Embryonic facial prominence (tissue), 1 donor: ENCODE results near the gene KRT81.
"Not testable (repeated sequence)": the region's sequence is repeated elsewhere in the genome, so short reads cannot be mapped to it uniquely, and the experiment has no call there.

ENCODE experiments used
- DNase-seq: peaks from one replicate; pipeline ENCODE4 v3.0.0-alpha.2; 2016; ENCODE audit errors: extremely low spot score

KRT81 gene

GRCh38 chr12:52296572-52297215 lies 5.4 kb upstream of the KRT81 start:
- no peak for DNase-seq

- DNase-seq = no peak
Observed at GRCh38 chr12:52295663-52296062, 4.3 kb upstream of the KRT81 start.

DNA sequence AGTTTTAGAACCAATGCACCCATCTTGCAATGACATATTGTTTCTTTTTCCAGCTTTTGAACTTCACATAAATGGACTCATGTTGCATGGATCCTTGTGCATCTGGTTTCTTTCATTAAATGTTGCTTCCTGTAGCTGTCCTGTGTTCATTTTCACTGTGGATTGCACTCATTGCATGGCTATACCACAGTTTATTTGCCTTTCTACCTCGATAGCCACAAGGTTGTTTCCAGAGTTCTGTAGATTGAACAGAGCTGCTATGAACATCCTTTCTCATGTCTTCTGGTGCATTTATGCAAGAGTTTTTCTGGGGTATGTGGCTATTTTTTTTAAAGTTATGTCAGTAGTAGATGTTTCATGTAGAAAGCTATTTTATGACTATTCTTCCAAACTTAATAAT lies 3.5 kb upstream of the KRT81 start:
- no peak for DNase-seq

- no peak for DNase-seq
Observed at GRCh38 chr12:52293926-52294325, 2.6 kb upstream of the KRT81 start.

GRCh38 chr12:52290483-52291134 lies 725 bp downstream of the KRT81 start:
- DNase-seq = not testable (repeated sequence)

DNA sequence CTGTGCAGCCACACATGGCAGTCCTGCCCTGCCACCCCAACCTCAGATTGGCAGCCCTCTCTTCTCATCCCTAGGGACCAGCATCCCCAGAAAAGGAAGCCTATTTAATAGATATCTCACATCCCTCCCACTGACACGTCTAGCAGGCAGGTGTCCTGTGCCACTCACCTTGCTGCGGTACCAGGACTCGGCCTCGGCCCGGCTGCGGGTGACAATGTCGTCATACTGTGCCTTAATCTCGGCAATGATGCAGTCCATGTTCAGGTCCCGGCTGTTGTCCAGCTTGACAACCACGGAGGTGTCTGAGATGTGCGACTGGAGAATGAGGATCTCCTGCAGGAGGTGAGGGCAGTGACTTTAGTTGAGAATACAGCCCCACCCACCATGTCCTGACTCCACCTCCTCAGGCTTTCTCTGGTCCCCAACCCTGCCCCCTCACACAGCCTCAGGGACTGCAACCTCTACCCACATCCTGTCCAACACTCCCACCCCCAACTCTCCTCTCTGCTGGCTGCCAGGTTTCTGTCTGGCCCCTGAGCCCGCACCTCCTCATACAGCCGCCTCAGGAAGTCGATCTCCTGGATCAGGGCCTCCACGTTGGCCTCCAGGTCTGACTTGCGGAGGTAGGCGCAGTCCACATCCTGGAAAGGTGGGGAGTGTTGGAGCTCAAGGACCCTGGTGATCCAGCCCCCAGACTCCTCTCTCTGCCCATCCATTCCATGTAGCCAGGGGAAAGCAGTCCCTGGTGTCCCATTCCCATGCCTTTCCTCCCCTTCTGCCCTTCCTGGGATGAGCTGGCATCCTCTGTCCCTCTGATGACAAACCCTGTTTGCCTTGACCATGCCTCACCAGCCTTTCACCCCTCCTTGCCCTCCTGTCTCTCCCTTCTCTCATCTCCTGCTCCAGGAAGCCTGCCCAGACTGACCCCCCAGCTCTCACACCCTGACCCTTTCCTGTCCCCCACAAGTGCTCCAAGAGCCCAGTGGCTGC lies 3.2 kb downstream of the KRT81 start:
- DNase-seq = not testable (repeated sequence)

DNA sequence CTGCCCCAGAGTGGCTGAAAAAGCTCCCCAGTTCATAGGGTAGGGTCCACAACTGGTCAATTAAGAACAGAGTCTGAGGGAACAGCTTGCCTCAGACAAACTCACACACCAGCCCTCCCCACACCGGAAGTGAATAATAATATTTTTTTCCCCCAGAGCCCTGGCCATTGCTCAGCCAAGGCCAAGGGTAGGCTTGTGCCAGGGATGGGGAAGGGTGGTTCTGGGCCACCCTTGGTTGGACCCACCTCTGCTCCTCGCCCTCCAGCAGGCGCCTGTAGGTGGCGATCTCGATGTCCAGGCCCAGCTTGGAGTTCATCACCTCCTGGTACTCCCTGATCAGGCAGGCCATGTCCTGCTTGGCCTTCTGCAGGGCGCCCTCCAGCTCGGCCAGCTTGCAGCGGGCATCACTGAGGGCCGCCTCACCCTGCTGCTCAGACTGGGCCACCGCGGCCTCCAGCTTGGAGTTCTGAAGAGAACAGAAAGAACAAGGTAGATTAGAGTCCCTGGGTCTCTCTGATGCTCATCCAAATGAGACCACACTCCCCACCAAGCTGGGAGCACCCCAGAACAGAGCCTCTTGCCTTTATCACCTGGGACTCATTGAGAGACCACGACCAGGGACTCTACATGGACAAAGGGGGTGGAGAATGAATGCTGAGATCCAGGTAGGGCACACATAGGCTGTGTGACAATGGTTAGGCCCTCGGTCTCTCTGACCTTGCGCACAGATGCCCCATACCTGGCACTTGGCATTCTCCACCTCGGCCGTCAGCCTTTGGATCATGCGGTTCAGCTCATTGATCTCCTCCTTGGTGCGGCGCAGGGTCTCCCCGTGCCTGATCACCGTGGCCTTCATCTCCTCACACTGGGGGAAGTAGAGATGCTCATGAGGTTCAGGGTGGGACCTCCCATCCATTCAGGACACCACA lies 4.2 kb downstream of the KRT81 start:
- not testable (repeated sequence) for DNase-seq

DNA sequence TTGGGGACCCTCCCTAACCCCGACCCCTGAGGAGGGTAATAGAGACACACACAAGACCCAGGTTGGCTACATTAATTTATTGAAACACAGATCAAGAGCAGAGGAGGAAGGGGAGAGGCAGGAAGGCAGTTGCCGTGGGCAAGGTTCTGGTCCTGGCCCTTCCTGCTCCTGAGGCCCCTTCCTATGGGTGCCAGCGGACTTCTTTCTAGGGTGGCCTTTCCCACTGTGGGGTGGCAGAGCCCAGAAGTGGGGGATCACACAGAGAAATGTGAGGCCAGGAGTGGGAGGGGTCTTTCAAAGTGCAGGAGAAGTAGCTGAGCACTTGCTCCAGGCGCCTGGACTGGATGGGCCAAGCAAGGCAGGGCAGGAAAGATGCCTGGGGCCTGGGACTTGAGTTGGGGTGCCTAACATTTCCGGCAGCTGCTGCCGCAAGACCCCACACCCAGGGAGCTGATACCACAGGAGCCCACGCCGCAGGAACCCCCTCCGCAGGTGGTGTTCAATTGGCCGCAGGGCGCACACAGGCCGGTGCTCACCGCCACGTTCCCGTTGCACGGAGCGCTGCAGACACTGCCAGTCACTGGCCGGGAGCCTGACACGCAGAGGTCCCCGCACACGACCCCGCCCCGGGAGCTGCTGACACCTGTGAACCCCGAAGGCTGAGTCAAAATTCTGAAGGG lies 5.3 kb downstream of the KRT81 start:
- no peak for DNase-seq

DNA sequence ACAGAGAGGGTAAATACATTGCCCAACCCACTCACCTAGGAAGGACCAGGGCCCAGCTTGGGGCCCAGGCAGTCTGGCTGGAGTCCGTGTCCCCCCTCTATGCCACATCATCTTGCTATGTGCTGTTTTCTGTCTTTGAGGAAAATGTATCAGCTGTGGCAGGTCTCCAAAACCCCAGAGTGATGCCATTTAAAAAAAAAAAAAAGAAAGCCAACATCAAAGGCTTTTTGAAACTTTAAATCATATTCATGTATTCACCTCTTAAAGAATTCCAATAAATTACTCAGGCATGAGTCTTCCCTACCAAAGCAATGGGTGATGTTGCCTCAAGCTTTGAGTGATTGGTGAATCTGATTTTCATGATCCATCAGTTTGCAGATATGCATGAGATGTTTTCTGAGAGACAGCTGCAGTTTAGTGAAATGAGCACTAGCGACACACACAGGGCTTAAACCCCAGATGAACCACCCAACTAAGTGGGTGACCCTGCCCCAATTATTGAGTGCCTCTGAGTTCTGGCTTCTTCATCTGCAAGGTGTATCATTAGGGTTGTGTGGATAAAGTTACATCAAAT lies 6.1 kb downstream of the KRT81 start:
- DNase-seq = no peak

- no peak for DNase-seq
Observed at GRCh38 chr12:52284562-52285171, 6.7 kb downstream of the KRT81 start.

- no peak for DNase-seq
Observed at GRCh38 chr12:52280796-52281560, 10.4 kb downstream of the KRT81 start.

DNA sequence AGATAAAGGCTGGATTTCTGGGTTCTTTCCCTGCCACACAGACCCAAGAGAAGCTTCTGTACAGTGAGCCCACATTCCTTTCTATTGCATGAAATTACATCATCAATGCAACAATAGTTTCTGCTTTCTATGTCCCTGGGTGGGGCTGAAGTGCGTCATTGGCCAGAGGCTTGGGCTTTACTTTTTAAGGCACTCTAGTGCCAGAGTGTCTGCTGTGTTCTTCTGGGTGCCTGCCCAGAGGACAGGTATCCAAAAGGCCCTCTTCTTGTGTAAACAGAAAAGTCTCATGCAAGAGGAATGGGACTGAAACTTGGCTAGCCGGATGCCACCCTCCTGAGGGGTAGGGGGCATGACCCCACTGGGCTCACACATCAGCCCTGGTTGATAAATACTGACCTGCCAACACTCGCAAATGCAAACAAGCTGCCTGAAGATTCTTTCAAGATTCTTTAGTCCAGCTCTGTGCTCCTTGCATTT lies 11.0 kb downstream of the KRT81 start:
- DNase-seq = no peak

GRCh38 chr12:52279422-52280318 lies 11.7 kb downstream of the KRT81 start:
- DNase-seq = no peak

- DNase-seq = peak; percentile 20
Observed at GRCh38 chr12:52278575-52279421, 12.5 kb downstream of the KRT81 start.

DNA sequence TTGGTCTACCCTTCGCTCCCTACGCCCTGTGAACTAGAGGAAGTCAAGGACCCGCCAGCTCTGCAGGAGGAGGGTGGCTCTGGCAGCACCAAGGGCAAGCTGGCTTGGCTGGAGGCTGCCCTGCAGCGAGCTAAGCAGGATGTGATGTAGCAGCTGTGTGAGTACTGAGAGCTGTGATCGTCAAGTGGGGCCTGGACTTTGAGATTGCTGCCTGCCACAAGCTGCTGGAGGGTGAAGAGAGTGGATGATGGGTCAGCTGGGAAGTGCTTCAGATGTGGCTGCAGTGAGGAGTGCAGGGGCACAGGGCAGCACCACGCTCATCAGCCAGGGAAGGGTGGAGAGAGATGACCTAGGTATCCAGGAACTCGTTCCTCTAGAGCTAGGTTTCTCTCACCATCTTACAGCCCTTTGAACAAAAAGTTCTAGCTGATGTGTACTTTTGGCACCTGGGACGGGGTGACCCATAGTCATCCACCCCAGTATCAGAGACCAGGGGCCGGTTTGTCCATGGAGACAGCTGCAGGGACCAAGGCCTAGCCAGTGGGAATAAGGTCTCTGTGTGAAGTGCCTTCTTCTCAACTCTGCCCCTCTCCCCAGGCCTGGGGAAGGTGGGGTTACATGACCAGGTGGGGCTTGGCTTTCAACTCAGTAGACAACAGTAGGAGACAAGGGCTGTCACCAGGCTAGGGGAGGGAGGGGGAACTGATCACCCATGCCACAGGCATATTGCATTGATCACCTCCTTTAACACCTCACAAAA lies 13.7 kb downstream of the KRT81 start:
- no peak for DNase-seq

- no peak for DNase-seq
Observed at GRCh38 chr12:52275686-52276085, 15.6 kb downstream of the KRT81 start.
